NCI-H82 treated with DMSO at 0.1 percent for 48 hours (cell line): ENCODE data around the gene QPRT.
"Not testable (repeated sequence)": the region's sequence is repeated elsewhere in the genome, so short reads cannot be mapped to it uniquely, and the experiment has no call there.

Experiments
- DNase-seq: peaks from one replicate; lab custom pipeline; 2025; ENCODE audit not compliant: unreplicated experiment; lab: John Stamatoyannopoulos, UW

QPRT gene

GRCh38 chr16:29662000-29662728 lies 16.8 kb upstream of the QPRT start:
- DNase-seq: no peak

- no peak for DNase-seq
Observed at GRCh38 chr16:29662729-29663015, 16.3 kb upstream of the QPRT start.

GRCh38 chr16:29663016-29663806 lies 15.8 kb upstream of the QPRT start, which contains the start of gene SPN:
TSS of gene SPN (plus strand) at chr16:29663247. CDS start at chr16:29663729, 482 bp downstream.
- no peak for DNase-seq

- no peak for DNase-seq
Observed at GRCh38 chr16:29663807-29664090, 15.2 kb upstream of the QPRT start.

- DNase-seq: no peak
Observed at GRCh38 chr16:29664091-29664921, 14.7 kb upstream of the QPRT start.

GRCh38 chr16:29665294-29666077 lies 13.5 kb upstream of the QPRT start:
- no peak for DNase-seq

GRCh38 chr16:29667322-29667610 lies 11.7 kb upstream of the QPRT start:
- DNase-seq: not testable (repeated sequence)

GRCh38 chr16:29667755-29668154 lies 11.2 kb upstream of the QPRT start:
- no peak for DNase-seq

- DNase-seq: no peak
Observed at GRCh38 chr16:29668267-29668666, 10.7 kb upstream of the QPRT start.

- DNase-seq: no peak
Observed at GRCh38 chr16:29673501-29673900, 5.5 kb upstream of the QPRT start.

- DNase-seq: no peak
Observed at GRCh38 chr16:29674188-29674587, 4.8 kb upstream of the QPRT start.

GRCh38 chr16:29675811-29676643 lies 3.0 kb upstream of the QPRT start:
- peak; percentile 40 for DNase-seq

GRCh38 chr16:29676989-29677785 lies 1.8 kb upstream of the QPRT start:
- no peak for DNase-seq

GRCh38 chr16:29680180-29680598 lies 1.2 kb downstream of the QPRT start:
- DNase-seq: no peak

- no peak for DNase-seq
Observed at GRCh38 chr16:29683543-29684090, 4.6 kb downstream of the QPRT start.

GRCh38 chr16:29684679-29685078 lies 5.7 kb downstream of the QPRT start:
- no peak for DNase-seq

GRCh38 chr16:29686740-29687332 lies 7.9 kb downstream of the QPRT start:
- no peak for DNase-seq

GRCh38 chr16:29687755-29688154 lies 8.8 kb downstream of the QPRT start:
- no peak for DNase-seq

GRCh38 chr16:29688172-29688571 lies 9.2 kb downstream of the QPRT start:
- DNase-seq: no peak
